HG03045 (cell line): ENCODE results near the gene FSCN2.

Source experiments
- ATAC-seq: cut with Tn5 transposase; IDR thresholded peaks from one replicate; pipeline ENCODE4 v1.9.1; 2021; ENCODE audit warnings: mild to moderate bottlenecking, moderate library complexity; ENCODE audit not compliant: unreplicated experiment

The FSCN2 gene

DNA sequence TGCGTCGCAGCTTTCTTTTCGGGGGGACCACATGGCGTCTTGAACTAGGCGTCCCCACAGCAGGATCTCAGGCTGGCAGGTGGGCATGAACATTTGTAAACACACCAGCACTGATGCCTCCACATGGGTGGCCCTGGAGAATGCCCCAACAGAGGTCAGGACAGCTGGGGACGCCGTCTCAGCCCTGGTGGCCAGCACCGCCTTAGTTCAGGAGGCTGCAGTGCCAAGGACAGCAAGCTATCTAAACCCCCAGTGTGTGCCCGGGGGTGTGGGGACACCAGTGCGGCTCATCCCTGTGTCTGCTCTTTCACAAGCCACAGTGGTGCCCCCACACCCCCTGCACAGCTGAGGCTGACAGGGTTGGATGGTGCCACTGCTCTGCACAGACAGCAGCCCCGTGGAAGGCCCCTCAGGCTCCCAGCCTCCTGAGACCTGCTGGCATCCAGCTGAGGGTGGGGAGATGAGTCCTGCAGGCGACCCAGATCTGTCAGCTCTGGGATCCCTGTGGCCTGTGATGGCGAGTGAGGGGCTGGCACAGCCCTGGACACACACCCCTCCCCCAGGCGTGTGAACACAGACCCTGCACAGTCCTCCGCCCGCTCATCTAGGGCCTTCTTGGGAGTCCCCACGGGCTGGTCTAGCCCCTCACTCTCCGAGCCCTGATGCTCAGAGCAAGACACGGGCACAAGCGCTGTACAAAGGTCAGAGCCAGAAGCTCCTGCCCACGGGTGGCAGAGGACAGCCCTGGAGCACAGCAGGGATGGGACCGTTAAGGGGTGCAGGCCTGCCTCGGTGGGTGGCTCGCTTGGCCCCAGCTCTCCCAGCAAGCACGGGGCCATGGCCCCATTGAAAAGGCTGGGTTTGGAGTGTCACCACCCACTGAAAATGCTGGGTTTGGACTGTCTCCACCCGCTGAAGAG lies 10.7 kb downstream of the FSCN2 start:
- ATAC-seq: no peak

DNA sequence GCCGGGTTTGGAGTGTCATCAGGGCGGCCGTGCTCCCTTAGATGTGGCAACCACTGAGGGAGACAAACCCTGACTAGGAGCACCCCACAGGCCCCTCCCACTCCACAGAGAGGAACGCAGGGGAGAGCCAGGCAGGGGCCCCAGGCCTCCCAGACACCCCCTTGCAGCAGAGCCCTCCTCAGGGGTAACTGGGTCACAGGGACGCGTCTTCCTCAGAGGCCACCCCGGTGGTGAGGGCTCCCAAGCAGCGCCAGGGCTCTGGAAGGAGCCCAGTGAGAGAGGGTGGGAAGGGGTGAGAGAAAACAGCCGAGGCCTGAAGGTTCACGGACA lies 11.4 kb downstream of the FSCN2 start:
- ATAC-seq: no peak

DNA sequence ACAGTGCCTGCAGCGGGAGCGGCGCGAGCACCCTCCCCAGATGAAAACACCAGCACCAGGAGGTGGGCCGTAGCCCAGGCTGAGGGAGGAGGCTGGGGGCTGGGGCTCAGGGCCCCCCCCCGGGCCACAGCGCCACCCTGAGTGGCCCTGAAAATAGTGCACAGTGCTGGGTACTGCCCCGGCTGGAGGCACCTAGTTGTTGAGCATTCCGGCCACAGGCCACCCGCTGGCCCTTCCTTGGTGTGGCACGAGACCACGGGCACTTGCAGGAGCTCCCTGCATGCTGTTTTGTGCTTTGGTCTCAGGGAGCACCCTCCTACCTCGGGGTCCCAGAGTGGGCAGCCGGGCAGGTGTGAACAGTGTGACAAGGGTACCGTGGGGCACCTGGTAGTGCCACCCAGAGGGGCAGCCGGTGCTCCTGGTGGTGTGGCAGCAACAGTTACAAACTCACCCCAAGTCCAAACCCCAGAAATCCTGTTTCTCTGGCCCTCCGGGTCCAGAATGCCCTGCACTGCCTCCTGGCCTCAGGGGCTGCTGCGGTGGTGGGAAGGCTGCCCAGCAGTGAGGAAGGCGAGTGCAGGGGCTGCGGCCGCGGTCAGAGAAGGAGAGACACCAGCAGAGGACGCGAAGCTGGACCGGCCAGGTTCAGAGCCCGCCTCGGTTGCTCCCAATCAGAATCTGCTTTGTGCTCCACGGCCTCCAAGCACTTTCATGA lies 11.9 kb downstream of the FSCN2 start:
- ATAC-seq: no peak

DNA sequence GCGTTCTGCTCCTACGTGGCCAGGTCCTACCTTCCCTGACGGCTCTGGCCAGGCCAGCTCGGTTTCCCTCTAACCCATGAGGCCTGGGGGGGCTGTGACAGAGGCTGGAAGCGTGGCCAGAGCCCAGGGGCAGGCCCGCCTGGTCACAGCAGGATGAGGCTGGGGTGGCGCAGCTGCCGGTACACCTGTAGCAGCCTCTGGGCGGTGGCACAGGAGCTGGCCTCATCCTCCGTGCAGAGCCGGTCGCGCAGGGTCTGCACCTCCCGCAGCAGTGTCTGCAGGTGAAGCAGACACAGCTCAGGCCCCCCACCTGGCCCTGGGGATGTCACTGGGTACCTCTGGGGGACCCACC lies 12.5 kb downstream of the FSCN2 start:
- no peak for ATAC-seq

DNA sequence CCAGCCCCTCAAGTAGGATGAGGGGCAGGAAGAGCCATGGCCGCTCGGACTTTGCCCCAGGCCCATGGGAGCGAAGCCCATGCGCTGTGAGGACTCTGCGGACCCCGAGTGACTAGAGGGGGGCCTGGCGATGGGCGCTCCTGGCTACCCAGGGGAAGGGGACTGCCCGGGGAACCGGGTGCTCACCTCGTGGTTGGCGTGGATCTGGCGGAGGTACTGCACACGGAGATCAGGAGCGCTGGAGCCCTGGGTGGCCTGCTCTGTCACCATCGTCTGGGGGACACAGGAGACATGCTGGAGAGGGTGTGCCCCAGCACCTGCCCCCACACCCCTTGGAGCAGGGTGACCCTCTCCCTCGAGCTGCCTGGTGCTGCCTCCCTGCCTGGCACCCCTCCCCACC lies 12.9 kb downstream of the FSCN2 start:
- ATAC-seq: no peak

DNA sequence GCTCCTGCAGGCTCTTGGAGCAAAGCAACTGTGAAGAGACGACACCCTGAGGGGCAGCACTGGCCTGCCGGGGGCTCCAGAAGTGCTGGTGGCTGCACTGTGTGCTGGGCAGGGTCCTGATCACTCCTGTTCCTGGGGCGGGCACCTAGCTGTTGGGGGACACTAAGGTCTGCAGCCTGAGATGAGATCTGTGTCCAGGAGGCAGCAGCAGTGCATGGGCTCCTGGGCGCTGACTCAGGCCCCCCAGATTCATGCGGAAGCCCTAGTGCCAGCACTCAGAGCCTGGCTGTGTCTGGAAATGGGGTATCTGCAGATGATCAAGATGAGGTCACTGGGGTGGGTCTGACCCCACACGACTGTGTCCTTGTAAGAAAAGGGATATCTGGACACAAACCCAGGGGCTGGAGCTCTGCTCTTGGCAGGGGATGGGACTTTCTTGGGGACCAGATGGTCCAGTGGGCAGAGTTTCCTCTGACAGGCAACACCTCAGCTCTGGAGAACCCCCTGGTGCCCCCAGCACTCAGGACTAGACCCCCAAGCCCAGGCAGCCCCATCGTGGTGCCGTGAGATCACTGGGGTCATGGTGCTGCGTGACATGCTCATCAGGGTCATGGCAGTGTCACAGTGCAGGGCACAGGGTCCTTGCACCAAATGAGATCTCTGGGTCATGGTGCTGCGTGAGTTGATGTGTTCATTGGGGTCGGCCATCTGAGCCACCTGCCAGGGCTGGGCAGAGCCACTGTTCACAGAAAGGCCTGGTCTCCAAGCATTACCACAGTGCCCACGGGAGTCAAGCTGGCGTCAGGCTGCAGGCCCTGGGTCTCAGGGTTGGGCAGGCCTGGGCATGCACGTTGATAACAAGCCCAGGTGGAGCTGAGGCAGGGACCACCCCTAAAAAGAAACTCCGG lies 14.5 kb downstream of the FSCN2 start:
- no peak for ATAC-seq

DNA sequence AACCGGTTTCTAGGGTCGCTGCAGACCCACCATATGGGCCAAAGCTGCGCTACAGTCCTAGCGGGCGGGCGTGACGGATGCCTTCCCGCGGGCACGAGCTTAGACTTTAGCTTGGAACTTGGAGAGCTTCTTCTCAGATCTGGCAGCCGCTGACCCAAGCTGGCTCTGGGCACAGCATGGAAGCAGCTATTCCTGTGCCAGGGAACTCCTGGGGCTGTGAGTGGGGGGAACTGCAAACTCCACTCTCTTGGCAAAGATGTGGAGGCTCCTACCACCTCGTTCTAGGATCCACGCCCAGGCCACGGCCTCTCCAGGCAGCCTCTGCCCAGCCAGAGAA lies 15.1 kb downstream of the FSCN2 start:
- no peak for ATAC-seq

DNA sequence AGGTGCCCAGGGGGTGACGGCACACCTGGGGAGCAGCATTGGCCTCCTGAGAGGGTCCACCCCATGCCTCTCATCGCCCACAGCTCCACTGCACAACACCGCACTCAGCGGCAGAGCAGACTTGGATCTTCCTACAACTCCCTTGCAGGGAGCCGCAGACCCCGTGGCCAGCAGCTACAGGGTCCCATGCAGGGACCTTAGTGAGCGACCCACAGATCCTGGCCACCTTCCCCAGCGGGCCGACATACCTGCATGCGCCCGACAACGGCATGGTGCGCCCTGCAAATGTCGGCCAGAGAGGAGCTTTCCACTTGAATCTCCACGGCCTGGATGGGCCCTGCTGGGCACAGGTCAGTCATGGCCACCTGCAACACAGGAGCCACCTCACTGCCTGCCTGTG lies 15.6 kb downstream of the FSCN2 start:
- no peak for ATAC-seq

DNA sequence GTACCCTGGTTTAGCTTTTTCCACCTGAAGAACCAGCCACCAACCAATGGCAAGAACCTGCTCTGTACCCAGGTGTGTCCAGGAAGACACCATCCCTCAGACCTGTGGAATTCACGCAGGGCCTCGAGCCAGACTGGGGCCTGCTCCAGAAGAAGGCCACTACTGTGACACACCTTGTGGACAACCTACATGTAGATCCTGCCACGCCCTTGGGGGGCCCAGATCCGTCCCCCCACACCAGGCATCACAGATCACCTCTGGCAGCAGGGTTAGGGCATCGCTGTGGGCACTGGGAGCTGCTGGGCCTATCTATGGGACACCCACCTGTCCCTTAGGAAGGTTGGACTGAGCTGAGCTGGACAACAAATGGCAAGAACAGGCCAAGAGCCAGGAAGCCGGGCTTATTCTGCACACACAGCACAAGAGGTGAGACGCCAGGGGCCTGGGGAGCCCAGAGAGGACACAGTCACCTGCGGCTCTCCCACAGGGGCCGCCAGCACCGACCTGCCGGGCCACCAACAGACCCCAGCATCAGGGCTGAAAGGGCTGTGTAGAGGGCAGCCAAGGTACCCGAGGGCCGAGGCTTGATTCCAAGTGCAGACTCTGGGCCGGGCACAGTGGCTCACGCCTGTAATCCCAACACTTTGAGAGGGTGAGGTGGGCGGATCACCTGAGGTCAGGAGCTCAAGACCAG lies 16.3 kb downstream of the FSCN2 start:
- ATAC-seq: no peak

DNA sequence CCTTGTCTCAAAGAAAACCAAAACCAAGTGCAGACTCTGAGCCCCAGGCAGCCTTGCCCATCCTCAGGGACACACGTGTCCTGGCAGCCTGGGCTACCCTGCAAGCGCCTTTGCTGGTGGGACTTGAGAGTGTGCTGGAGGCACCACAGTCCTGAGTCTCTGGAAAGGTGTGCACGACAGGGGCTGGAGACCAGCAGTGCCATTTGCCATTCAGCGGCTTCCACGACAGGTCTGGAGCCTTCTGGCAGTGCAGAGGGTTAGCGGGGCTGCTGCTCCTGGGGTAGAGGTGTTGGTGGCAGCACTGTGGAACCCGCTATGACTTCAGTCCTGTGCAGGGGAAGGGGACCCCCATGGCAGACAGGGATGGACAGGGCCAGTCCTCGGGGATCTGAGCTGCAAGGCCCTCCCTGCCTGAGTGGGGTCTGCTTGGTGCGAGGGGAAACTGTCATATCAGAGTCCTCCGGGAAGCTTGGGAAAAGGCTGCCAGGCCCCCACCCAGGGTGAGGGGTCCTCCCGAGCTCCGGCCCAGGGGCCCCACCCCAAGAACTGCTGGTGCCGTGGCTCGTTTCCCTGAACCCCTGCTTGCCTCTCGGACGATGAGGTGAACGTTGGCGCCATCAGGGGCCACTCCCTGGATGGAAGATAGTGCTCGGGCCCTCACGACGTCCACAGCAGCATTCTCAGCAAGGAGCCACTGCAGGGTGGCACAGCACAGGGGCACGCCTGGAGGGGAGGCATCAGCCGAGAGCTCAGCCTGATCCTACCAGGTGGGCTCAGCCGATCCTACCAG lies 17.2 kb downstream of the FSCN2 start:
- no peak for ATAC-seq

DNA sequence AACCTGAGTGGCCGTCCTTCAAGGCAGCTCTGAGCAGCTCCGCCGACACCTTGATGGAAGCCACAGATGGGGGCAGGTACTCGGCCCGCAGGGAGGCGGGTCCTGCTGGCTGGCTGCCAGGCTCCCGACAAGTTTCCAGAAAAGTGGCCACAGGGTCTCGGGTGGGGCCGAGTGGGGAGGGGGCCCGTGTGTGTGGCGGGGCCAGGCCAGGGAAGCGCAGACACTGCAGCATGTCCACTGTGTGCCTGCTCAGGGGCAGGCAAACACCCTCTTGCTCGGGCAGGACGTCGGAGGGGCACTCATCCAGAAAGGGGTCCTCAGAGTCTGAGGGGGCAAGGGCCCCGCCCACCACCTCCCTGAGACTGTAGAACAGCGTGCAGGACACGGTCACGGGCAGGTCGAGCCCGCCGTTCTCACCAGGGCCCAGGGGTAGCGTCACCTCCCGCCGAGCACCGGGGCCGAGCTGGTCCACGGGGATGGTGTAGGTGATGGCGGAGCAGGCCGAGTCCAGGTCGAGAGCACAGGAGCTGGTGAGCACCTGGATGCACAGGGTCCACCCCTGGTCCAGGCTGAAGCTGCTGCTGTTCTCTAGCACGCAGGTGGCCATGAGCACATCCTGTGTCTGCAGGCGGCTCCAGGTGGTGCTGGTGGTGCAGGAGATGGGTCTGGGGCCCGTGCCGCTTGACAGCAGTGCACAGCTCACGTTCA lies 18.9 kb downstream of the FSCN2 start:
- ATAC-seq: no peak

DNA sequence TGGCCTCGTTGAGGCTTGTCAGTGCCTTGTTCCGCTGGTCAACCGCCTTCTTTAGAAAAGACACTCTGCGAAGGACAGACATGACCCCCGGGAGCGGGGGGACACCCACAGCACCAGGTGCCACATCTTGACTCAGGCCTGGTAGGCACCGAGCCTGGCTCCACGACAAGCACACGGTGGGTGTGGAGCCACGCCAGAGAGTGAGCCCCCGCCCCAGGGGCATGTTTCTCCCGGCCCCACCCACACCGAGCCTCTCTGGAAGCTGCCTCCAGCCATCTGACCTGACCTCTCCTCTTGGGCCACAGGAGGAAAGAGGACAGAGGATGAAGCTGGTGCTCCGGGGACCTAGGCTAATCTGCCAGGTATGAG lies 19.4 kb downstream of the FSCN2 start:
- no peak for ATAC-seq

DNA sequence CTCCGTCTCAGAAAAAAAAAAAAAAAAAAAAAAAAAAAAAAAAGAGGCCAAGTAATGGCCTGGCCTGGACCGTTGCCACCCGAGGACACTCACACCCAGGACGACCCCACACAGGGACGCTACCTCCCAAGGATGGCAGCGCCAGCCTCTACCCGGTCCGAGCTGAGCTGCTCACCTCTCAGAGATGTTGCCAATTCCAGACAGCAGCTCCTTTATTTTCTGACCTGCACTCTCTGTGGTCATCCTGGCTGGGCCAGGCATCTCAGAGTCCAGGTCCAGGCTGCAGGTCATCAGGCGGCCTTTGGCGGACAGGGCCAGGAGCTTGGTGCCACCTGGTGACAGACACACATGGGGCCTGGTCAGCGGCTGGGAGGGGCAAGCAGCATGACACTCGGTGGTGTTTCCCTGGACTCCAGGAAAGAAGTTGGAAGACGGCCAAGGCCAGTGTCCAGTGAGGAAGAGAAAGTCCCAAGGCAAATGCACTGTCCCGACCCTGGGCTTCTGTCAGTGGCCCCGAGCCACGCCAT lies 20.9 kb downstream of the FSCN2 start:
- ATAC-seq: no peak

DNA sequence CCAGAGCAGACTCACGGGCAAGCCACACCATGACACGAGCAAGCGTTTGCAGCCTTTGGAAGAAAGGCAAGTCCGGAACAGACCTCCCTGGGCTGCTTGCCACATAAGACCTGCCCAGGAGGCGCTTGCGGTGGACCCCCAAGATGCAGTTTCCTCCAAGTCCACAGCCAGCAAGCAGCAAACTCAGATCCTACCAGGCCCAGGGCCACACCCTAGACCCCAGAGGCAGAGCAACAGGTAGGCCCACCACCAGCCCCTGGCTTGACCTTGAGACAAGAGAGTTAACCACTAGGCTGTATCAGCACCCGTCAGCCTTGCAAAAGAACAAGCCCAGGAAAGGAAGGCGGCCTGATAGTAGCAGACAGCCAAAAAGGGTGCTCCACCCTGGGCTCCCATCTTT lies 21.6 kb downstream of the FSCN2 start:
- ATAC-seq: no peak

DNA sequence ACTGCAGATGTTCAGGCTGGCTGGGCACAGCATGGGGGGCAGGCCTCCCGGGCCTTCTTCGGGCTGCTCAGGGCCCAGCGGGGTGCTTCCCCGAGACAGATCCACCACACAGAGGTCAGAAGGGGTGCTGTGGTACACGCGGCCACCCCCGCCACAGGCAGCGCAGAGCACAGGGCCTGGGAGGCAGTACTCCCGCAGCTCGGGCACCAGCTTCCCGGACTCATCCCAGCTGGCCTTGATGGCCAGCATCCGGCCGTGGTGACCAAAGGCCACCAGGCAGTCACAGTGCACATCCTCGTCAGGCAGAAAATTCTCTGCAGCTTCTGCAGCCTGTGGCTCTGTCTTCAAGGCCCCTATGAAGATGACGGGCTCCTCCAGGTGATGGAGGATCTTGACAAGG lies 22.1 kb downstream of the FSCN2 start:
- no peak for ATAC-seq

DNA sequence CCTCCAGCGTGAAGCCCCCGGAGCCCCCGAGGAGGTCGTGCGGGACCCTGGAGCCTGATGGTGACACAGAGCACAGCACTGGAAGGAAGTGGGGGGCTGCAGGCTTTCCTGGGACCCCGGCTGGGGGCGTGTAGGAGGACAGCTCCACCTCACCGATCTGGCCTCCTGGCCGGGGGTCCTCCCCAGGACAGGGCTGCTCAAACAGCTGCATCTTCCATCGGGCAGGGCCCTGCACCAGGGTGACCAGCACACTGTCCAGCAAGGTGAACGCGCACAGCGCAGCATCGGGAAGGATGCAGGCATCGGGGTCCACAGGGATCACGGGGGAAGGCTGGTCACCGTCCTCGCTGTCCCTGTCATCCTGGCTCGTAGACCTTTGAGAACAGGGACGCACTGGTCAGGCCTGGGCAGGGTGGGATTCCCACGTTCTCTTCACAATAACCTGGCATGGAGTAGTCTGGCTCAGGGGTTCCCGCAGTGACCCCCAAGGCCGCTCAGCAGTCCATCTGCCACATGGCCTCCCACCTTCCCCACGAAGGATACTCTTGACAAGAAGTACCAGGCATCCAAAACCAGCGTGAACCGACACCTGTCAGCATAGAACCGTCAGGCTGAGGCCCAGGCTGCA lies 22.8 kb downstream of the FSCN2 start:
- no peak for ATAC-seq

DNA sequence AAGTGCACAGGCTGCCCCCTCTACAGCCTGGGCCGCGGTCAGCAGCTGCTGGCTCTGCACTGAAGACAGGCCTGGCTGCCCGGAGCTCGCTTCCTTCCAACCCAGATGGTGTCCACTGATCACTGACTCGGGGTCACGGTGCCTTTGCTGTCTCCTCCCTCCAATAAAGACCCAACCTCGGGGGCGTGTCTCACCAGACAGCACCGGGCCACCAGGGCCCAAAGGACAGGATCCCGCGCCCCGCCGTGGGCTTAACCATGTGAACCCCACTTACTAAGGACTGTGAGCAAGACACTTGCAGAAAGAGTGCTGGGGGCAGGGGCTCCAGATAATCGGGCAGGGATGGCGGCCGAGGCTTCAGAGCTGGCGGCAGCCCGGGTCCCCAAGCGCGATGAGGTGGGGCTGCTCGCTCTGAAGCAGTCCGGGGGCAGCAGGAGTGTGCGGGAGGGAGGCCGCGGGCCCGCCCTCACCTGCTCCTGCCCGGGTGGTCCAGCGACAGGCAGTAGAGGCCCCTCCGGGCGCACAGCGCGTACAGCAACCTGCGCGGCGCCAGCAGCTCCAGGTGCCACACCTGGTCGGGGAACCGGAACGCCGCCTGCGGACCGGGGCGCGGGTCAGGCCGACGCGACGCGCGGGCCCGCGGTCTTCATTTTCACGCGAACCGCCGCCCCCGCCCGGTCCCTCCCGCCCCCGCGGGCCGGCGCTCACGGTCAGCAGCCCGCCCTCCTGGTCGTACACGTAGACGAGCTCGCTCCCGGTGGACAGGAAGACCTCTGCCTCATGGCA lies 23.5 kb downstream of the FSCN2 start:
- no peak for ATAC-seq
